Fibroblast of skin of left quadriceps (primary cell): ENCODE measurements around the gene ASB2.
A peak's percentile ranks its signal among the peaks of the same experiment; 100 is the strongest.

Experiments used
- DNase-seq, 2 experiments: peaks; one replicate each; pipeline ENCODE4 v3.0.0-alpha.2; 2013; ENCODE audit warnings: low read depth in 2 of 2

ASB2 gene

GRCh38 chr14:93976477-93977057 is at the start of gene ASB2:
ASB2 (minus strand) TSS chr14:93976570; CDS start chr14:93964539, 12,031 bp downstream.
- no peak for DNase-seq

DNA sequence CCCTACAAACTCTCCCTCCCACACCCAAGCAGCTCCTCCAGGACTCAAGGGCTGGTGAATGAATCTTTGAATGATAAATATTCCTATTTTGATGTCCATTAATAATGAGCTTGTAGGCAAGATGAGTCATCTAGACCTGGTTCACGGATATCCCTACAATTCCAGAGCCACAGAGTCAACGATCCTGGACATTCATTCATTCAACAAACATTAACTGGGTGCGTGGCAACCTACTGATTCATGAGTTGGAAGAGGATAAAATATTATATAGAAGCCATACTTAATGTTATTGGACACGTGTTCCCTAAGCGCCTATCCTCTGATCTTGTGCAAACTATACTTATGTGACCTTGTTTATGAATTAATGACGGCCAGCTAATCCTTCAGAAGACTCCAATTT is 49.4 kb upstream of the ASB2 start:
- DNase-seq: no peak

GRCh38 chr14:94024549-94024948 is 48.2 kb upstream of the ASB2 start:
- DNase-seq: no peak

DNA sequence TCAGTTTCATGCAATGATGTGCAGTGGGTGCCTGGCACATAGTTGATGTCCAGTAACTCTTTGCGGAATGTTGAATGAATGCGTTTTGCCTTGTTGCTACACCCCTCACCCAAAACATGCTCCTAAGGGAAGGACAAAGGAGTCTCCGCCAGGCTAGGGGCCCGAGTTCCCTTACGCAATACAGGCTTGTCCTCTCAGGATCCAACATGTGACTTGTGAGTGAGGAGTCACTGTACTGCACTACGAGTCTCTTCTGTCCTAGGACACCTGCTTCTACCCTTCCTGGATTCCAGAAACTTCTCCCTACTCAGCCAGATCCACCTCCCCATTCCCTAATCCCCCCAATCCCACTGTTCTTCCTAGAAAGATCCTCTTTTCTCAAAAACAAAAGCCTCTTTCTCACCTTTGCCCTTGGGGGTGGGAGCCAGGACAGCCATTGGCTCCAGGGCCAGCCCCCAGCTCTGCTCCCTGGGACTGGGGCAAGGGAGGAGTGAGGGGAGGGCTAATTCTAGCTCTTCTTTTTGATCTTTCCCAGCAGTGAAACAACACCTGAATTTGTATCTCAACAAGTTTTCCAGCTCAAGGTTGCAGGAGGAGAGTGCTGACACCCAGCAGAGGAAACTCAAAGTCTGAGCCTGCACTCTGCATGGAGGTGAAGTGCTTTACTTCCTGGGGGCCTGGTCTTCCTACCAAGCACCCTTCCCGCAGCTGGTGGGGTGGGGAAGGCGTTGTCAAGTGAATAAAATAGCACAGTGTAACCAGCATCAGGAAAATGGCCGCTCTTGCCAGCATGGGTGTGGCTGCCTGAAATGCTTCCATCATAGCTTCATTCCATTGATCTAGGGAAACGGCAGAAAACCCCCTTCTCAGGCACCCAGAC is 46.4 kb upstream of the ASB2 start:
- DNase-seq: no peak

DNA sequence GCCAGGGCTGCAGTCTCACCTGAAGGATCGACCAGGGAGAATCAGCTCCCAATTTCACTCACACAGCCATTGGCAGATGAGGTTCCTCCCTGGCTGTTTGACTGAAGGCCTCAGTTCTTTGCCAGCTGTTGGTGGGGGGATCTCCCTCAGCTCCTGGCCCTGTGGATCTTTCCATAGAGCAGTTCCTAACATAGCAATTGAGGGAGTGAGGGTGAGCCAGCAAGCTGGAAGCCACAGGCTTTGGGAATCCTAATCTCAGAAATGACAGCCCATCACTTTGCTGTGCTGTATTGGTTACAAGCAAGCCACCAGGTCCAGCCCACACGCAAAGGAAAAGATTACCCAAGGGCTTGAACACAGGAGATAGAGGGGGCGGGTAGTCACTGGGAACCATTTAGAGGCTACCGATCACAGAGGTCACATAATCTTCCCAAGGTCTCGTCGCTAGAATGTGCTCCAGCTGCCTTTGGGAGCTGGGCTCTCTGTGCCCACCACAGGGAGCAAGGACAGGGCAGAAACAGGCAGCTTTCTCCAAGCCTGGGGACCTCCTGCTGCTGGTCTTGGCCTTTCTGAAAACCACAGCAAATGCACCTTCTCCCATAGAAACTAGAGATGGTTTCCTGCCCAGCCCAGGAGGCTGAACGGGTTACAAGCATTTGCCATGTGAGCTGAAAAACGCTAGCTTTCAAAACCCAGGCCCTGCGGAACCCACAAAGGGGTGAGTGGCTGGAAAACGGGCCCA is 45.2 kb upstream of the ASB2 start:
- DNase-seq: no peak

- DNase-seq: no peak
Measured at GRCh38 chr14:94021001-94021400, 44.6 kb upstream of the ASB2 start.

DNA sequence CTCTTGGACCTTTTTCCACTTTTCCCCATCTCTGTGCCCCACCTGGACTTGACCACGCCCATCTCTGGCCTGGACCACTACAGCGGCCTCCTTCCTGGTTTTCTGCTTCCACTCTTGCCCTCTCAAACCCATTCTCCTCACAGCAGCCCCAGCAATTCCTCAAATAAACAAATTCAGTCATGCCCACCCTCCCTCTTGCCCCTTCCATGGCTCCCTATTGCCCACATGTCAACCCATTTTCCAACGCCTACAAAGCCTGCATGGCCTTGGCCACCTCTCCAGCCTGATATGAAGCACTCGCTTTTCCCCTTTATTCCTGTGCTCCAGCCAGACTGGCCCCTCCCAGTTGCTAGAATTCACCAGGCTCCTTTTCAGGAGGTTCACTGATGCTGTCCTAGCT is 43.9 kb upstream of the ASB2 start:
- DNase-seq: no peak

DNA sequence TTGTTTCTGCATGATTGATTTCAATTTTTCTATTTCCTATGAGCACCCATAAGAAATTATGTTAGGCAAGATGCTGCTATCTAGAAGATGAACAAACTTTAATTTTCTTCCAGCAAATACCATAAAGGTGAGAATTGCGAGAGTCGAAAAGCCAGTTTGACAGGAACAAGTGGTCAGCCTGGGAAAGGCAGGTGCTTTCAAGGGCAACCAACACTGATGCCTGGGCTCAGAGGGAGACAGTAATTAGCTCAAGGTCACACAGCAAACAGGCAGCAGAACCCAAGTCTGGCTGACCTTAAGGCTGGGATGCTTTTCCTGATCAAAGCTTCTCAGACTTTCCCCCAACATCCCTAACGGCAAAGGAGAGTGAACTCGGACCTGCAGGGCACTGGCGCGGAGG is 43.0 kb upstream of the ASB2 start:
- no peak for DNase-seq

DNA sequence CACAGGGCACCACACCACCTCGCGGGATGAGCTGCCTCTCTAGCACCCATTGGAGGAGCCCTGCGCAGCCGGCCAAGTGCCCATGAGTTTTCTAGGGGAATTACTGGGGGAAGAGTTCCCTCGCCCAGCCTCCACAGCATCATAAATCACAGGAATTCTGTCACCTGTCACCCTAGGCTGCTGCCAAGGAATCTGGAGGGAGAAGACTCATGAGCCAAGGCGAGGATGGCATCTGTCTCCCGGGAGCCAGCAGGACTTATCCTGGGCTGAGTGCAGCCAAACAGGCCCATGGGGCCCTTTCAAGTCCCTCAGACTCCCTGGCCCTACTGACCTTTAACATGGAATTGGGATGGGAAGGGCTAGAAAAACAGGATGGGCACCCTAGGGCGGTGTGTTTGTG is 41.9 kb upstream of the ASB2 start:
- no peak for DNase-seq

- DNase-seq: no peak
Measured at GRCh38 chr14:94016446-94016976, 40.1 kb upstream of the ASB2 start.

DNA sequence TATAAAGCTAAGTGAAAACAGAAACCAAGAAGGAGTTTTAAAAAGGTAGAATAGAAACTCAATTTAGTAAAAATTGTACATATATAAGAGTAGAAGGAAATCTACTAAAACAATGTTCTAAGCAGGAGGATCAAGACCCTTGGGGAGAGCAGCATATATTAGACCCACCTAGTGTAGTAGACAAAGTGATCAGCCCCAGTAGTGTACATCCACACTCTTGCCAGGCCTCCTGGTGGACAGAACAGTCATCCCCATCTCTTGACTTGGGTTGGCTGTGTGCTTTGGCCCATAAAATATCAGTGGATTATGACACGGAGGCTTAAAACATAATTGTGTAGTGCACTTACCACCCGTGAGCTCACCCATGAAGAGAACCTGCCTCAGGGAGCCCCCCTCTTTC is 38.9 kb upstream of the ASB2 start:
- DNase-seq: no peak

GRCh38 chr14:94014382-94014781 is 38.0 kb upstream of the ASB2 start:
- DNase-seq: no peak

DNA sequence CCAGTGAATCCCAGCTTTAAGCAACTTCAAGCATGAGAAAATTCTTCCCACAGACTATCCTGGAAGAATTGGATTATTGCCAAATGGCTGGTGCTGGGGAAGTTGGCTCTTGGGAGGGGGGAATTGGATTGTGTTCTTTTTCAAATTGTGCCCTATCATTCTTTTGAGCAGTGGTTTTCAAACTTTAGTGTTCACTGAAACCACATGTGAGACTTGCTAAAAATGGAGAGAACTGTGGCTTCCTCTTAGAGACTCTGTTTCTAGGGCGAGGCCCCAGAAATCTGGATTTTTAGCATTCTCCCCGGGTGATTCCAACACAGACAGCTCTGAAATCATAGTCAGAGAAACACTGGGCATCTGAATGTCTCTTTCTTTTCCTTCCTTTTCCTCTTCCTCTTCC is 35.4 kb upstream of the ASB2 start:
- peak in 1 of 2 experiments; percentile 7 for DNase-seq

DNA sequence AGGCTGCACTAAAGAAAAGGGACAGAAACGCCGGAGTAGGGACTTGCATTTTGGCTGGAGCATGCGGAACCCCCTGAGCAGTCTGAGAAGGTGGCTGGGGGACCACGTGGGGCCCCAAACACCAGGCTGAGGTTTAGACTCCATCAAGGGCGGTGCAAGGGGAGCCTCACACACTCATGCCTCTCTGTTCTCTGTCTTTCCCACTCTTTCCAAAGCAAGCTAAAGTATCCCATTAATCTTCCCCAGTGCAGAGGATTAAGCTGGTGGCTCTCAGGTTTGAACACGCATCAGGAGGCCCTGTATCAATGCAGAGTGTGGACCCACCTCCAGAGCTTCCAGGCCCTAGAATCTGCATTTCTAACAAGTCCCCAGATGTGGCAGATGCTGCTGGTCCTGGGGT is 34.3 kb upstream of the ASB2 start:
- DNase-seq: no peak

- DNase-seq: peak; percentile 18 to 20
Measured at GRCh38 chr14:94009767-94010166, 33.4 kb upstream of the ASB2 start.

- no peak for DNase-seq
Measured at GRCh38 chr14:94008234-94008633, 31.9 kb upstream of the ASB2 start.

DNA sequence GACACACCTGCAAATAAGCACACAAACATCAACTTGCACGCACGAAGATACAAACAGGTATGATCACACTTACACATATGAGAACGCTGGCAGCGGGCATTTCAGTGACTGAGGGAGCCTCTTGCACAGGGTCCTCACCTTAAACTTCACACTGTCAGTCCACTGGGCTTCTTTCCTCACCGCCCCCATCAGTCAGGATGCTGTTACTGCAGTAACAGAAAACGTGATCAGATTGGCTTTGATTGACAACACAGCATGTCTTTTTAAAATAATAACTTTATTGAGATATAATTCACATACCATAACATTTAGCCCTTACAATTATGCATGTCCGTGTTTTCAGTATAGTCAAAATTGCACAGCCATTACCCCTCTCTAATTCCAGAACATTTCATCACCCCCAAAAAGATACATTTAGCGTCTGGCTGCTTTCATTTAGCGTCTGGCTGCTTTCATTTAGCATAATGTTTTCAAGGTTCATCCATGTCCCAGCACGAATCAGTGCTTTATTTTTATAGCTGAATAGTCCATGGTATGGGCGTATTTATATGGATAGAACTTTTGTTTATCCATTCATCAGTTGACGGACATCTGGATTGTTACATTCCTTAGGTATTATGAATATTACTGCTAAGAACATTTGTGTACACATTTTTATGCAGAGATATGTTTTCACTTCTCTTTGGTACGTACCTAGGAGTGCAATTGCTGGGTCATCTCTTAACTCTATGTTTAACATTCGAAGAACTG is 29.1 kb upstream of the ASB2 start:
- no peak for DNase-seq

DNA sequence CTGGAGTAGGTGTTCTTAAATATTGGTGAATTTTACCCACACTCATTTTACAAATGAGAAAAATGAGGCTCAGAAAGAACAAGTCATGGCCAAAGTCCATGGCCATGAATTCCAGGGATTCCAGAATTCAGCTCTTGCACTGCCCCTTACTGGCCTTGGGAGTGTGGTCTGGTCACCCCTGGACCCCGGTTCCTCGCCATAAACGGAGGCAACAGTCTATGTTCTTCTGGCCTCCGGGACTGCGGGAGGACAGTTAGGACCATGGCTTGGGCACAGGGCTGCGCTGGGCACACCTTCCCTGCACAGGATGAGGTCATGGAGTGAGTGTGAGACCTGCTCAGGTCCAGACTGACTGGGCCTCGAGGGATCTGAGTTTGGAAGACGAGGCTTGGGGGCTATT is 27.6 kb upstream of the ASB2 start:
- DNase-seq: no peak

DNA sequence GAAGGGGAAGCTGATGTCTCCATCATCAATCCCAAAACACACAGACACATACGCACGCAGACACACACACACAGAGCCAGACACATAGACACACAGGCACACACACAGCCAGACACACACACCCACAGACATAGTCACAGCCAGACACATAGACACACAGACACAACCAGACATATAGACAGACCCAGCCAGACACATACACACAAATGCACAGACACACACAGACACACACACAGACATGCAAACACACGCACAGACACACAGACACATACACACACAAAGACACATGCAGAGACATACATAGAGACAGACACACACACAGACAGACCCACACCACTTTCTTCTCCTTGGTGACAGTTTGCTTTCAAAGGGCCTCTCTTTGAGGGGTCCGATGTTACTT is 27.0 kb upstream of the ASB2 start:
- no peak for DNase-seq

DNA sequence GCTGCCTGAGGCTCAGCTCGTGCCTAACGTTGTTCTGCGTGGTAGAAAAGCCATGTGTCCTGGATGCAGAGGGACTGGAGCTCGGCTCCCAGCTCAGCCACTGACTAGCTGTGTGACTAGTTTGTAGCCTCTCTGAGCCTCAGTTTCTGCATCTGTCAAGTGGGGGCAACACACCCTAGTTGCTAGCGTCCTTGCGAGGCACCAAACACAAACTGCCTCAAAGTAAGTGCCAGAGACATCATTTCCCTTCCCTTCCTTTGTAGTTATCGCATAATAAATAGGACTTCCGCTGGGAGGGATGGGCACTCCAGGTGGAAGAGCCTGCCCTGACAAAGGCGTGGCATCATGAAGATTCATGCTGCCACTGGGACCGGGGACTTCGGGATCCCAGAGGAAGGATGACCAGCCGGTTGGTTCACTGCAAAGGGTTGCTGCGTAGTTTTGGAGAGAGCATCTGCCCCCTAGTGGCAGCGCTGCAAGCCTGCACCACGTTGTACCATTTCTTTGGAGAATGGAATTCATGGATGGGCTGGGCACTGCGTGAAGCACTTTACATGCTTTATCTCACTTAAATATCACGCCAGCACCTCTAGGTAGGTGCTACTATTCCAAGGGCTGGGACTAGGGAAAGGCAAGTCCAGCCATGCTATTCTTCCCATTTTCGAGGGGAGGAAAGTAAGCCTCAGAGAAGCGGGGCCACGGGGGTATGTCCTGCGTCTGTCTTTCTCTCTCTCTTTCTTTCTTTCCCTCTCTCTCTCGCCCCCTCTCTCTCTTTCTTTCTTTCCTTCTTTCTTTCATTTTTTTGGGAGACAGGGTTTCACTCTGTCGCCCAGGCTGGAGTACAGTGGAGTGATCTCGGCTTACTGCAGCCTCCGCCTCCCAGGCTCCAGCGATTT is 25.4 kb upstream of the ASB2 start:
- DNase-seq: peak; percentile 21 to 23

- DNase-seq: no peak
Measured at GRCh38 chr14:94001016-94001415, 24.6 kb upstream of the ASB2 start.
